GM20431 (cell line): Measurements from ENCODE around the gene NFYA.
"Not testable (repeated sequence)": the region's sequence is repeated elsewhere in the genome, so short reads cannot be mapped to it uniquely, and the experiment has no call there.

Source experiments
- in situ Hi-C: fragments of 300-500 bp; cut with MseI, MboI; formaldehyde crosslinking; loops from one replicate; pipeline ENCODE4 v1.15.0; 2020; ENCODE audit warnings: low sequenced_read_pairs; ENCODE audit not compliant: unreplicated experiment

Gene NFYA

DNA sequence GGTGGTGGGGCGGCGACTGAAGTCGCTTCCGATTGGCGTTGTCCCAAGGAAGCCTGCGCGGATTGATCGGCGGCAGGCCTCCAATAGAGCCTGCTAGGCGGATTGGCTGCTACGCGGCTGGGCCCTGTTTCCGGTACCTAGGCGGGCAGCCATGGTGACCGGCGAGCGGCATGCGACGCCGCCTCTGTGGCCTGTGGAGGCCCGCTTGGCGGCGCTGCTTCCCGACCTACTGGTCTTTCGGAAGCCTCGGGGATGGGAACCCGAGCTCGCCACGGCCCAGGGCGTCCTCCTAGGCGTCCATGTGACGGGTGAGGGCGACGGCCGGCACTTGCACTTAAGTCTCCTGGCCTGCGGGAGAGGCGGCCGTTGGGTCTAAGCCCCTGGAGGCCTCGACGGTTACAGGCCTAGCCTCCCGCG lies 28.1 kb downstream of the NFYA start:
- in situ Hi-C loops, result no loop called here

DNA sequence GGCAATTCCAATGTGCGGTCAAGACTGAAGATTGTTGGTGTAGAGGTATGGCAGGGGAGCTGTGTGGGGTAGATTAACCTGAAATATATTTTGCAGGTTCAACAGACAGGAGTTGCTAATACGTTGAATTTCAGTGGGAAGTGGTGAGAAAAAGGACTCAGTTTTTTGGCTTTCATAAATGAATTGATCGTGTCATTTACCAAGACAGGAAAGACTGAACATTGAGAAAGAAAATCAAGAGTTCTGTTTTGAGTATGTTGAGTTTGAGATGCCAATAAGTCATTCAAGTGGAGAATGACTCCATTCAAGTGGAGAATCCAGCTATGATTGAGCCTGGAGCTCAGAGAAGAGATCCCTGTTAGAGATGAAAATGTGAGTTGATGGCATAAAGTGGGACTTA lies 31.1 kb downstream of the NFYA start:
- in situ Hi-C loops, result no loop called here

DNA sequence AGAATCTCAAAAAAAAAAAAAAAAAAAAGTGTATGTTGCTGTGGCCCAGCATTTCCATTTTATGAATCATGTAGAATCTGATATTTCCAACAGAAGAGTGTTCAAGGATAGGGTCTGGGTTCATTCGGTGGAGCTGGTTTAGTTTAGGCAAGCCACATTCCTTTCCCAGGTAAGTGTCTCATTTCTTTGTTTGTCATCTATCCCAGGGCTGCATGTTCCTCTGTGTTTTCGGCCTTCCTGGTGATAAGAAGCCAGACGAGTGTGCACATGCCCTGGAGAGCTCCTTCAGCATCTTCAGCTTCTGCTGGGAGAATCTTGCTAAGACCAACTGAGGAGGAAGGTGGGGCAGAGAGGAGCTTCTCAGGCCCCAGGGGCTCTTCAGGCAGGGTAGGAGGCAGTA lies 38.2 kb downstream of the NFYA start:
- in situ Hi-C loops, result no loop called here

- in situ Hi-C loops, result not testable (repeated sequence)
Observed at GRCh38 chr6:41115027-41115426, 42.3 kb downstream of the NFYA start.

GRCh38 chr6:41119508-41119907 lies 46.7 kb downstream of the NFYA start:
- in situ Hi-C loops, result no loop called here

GRCh38 chr6:41120058-41120457 lies 47.3 kb downstream of the NFYA start:
- in situ Hi-C loops, result no loop called here

DNA sequence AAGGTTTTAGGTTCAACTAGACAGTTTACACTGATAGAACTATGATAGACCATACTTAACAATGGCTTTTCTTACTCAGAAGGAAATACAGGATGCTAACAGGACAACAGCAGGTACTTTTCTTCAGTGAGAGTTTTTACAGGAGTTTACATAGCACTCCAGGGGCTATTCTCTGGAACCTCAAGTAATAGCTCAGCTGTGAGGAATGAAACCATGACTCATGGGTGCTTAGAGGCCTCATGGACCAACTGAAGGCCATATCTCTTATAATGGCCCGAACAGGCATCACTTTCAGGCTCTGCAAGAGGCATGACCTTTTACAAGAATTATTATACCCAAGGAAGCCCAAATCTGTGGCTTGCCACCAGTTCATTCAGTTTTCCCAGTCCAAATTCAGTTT lies 49.6 kb downstream of the NFYA start:
- in situ Hi-C loops, result no loop called here

GRCh38 chr6:41122918-41123317 lies 50.1 kb downstream of the NFYA start:
- in situ Hi-C loops, result no loop called here

DNA sequence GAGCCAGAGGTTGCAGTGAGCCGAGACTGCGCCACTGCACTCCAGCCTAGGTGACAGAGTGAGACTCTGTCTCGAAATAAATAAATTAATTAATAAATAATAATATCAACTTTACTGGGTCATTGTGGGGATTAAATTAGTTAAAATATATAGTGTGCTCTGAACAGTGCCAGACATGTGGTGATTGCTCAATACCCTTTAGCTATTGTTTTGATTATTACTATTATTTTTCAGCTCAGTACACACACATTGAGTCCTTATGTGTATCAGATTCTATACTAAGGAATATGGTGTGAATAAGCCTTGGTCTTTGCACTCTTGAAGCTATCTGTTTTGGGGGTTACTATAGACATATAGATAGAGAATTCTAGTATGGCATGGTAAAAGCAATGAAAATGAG lies 52.5 kb downstream of the NFYA start:
- in situ Hi-C loops, result no loop called here

- in situ Hi-C loops, result no loop called here
Observed at GRCh38 chr6:41132254-41132653, 59.5 kb downstream of the NFYA start.

DNA sequence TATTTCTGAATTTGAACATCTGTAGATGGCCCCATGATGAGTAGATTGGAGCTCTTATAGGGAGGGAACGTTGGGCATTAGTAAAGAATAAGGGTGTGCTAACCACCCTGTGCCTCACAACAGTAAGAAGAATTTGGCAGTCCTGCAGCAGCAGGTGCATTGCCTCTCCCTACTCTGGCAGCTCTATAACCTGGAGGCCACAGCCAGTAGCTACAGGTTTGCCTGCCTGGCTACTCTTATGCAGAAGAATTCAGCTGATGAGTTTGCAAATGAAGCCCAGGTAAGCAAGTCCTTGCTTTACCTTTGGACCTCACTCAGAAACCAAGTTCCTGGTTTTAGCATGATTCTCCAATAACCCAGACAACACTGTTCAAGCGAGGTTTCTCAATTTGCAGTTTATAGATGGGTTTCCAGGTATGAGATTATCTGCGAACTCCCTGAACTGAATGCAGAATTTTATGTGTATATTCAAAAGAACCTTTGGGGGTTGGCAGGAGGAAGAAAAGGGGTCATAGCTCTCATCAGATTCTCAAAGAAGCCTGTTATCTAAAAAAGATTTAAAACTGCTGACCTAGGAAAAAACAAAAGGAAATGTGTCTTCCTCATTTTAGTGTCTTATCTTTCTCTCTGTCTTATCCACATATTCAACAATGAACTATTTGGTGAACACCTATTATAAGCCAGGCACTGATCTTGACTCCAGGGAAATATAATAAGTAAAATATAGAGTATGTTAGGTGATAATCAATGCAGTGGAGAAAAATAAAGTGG lies 62.5 kb downstream of the NFYA start:
- in situ Hi-C loops, result no loop called here

- in situ Hi-C loops, result no loop called here
Observed at GRCh38 chr6:41136911-41137310, 64.1 kb downstream of the NFYA start.

DNA sequence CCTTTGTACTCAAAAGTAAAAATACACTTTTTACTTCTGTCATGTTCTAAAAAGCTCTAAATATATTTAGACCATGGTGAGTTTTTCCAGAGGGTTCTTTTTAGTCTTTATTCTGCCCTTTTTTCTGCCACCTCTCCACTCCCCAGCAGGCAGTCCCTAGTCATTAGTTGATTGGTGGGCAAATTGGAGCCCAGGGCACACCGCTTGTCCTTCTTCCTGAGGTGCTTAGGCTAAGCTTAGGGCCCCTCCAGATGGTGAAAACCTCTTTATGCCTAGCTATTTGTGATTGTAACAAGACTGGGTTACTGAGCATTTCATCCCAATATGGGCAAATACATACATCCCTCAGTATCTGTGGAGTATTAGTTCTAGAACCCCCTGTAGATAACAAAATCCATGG lies 75.1 kb downstream of the NFYA start:
- in situ Hi-C loops, result no loop called here
